ENCODE results near the gene OSBPL8. TPM values are rescaled to one million over a fixed set of nuclear protein-coding genes. Genes with fewer than 3 reads are reported as not detected.
A peak's percentile ranks its signal among the peaks of the same experiment; 100 is the strongest.

OSBPL8 gene
- total and polyA plus RNA-seq, 2 donors (not counting 1 experiment from before 2014, with no cell fraction given) = 89.6 to 240 TPM

DNA sequence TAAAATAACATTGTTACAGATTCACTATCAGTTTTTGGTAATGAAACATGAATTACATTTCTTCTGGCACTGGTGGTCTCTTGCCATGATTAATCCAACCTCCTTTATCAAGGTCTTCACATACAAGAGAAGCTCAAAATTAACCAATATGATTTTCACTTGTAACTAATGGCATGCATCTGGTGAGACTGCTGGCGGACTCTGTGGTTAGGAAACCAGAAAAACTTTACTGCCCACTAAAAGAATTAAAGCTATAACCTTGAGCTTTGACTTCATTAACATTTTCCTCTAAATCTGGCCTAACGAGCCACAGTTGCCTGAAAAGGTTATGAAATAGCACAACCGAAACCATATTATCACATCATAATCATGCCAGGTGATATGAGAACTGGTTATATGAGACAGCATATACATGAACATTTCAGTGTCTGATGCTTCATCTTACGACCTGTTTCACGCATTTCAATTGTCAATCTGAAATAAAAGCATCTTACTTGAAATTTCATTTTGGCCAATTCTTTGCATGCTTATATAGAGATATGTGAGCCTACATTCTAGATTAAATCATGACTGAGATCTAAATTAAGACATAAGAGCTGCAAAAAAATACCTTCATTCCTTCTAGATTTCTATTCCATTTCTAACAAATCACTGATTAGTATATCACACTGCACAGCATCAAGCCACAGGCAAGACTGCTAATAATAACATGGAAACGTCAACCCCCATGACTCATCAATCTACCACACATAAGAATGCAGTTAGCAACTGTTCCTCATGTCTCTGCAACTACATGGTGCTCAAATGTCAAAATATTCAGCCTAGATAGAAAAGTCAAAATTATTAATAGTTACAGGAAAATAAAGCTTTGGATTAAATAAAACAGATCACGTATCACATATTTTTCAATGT is 89.3 kb downstream of the OSBPL8 start:
- Histone ChIP-seq H3K79me2 (ENCODE audit: control insufficient read depth, insufficient read depth, low read length) (peaks cover 12% of the 10 kb centered on the region), H3K4me3 (replicated peaks in 1 of 4; ENCODE audit: control extremely low read depth in 1 of 4, insufficient read depth in 1 of 4, low read depth in 3 of 4, low read length in 4 of 4) (no peak overlapping the region)

DNA sequence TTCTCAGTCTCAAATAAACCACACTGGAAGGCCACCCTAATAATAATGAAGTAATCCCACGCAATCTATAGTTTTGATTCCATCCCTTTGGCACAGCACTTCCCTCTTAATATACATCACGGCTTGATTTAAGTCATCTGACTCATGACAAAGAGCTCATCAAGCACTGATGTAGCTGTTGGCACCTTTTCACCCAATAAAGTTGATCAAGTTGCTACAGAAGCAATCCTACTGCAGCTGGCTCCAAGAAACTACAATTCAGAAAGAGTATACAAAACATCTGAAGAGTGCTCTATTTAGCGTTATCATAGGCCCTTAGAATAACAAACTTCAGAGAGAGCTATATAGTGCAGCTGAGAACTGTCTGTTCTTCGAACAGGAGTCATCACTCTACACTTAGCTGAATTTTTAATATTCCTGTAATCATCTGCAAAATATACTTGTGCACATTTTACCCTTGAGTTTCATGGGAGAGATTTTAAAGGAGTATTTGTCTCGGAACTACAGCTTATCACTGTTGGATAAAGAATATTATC is 94.9 kb downstream of the OSBPL8 start:
- H3K4me1 ChIP-seq (ENCODE audit: control insufficient read depth, extremely low read depth, insufficient read depth, low read length) = peaks cover 3% of the 10 kb centered on the region
- no peak overlapping the region for H3K4me2 ChIP-seq (ENCODE audit: extremely low read depth, insufficient read depth, low read length)
- H3K9me3 ChIP-seq (ENCODE audit: control insufficient read depth, insufficient read depth, low read depth, low read length) = no peaks in the 10 kb centered on the region
- H2AFZ ChIP-seq (ENCODE audit: low read length) = no peak overlapping the region
- no peak overlapping the region for H3K27ac ChIP-seq (ENCODE audit: insufficient read depth, low read length)
- peaks cover 8% of the 10 kb centered on the region for H3K79me2 ChIP-seq (ENCODE audit: control insufficient read depth, insufficient read depth, low read length)
- H3K4me3 ChIP-seq (replicated peaks in 1 of 4; ENCODE audit: control extremely low read depth in 1 of 4, insufficient read depth in 1 of 4, low read depth in 3 of 4, low read length in 4 of 4) = no peak overlapping the region
- no peaks in the 10 kb centered on the region for H3K36me3 ChIP-seq (ENCODE audit: control insufficient read depth, insufficient read depth, low read length)
- no peak overlapping the region for H3K9ac ChIP-seq (ENCODE audit: insufficient read depth, low read length)
- no peaks in the 10 kb centered on the region for H3K27me3 ChIP-seq (ENCODE audit: control insufficient read depth, insufficient read depth, low read length)
- peak in 1 of 2 donors; percentile 85 for DNase-seq (ENCODE audit: low read depth in 2 of 2)
- no peak for TF ChIP-seq EZH2 (IDR thresholded peaks at IDR 0.05; ENCODE audit: low read length, missing control alignments)
- TF ChIP-seq, protein P1, sequence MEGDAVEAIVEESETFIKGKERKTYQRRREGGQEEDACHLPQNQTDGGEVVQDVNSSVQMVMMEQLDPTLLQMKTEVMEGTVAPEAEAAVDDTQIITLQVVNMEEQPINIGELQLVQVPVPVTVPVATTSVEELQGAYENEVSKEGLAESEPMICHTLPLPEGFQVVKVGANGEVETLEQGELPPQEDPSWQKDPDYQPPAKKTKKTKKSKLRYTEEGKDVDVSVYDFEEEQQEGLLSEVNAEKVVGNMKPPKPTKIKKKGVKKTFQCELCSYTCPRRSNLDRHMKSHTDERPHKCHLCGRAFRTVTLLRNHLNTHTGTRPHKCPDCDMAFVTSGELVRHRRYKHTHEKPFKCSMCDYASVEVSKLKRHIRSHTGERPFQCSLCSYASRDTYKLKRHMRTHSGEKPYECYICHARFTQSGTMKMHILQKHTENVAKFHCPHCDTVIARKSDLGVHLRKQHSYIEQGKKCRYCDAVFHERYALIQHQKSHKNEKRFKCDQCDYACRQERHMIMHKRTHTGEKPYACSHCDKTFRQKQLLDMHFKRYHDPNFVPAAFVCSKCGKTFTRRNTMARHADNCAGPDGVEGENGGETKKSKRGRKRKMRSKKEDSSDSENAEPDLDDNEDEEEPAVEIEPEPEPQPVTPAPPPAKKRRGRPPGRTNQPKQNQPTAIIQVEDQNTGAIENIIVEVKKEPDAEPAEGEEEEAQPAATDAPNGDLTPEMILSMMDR (conservative IDR thresholded peaks at IDR 0.05 in 1 of 2, IDR thresholded peaks at IDR 0.05 in 1 of 2; ENCODE audit: low read depth in 1 of 2, low read length in 2 of 2) = no peak
- H4K20me1 ChIP-seq (ENCODE audit: control insufficient read depth, extremely low read depth, insufficient read depth, low read length) = no peaks in the 10 kb centered on the region

More for the DNA sequence above, 89.3 kb downstream of the OSBPL8 start:
- Histone ChIP-seq H3K4me1 (ENCODE audit: control insufficient read depth, extremely low read depth, insufficient read depth, low read length) (peaks cover 9% of the 10 kb centered on the region), H2AFZ (ENCODE audit: low read length) (no peak overlapping the region), H3K4me2 (ENCODE audit: extremely low read depth, insufficient read depth, low read length) (peak overlapping the region; percentile 56), H3K9ac (ENCODE audit: insufficient read depth, low read length) (no peak overlapping the region), H3K27ac (ENCODE audit: insufficient read depth, low read length) (no peak overlapping the region), H4K20me1 (ENCODE audit: control insufficient read depth, extremely low read depth, insufficient read depth, low read length) (no peaks in the 10 kb centered on the region), H3K36me3 (ENCODE audit: control insufficient read depth, insufficient read depth, low read length) (no peaks in the 10 kb centered on the region), H3K27me3 (ENCODE audit: control insufficient read depth, insufficient read depth, low read length) (no peaks in the 10 kb centered on the region), H3K9me3 (ENCODE audit: control insufficient read depth, insufficient read depth, low read depth, low read length) (no peaks in the 10 kb centered on the region)
- DNase-seq (ENCODE audit: low read depth in 2 of 2) = peak; percentile 87 to 97
- TF ChIP-seq EZH2 (IDR thresholded peaks at IDR 0.05; ENCODE audit: low read length, missing control alignments) = no peak
- TF ChIP-seq, protein P1 (conservative IDR thresholded peaks at IDR 0.05 in 1 of 2, IDR thresholded peaks at IDR 0.05 in 1 of 2; ENCODE audit: low read depth in 1 of 2, low read length in 2 of 2) = no peak

DNA sequence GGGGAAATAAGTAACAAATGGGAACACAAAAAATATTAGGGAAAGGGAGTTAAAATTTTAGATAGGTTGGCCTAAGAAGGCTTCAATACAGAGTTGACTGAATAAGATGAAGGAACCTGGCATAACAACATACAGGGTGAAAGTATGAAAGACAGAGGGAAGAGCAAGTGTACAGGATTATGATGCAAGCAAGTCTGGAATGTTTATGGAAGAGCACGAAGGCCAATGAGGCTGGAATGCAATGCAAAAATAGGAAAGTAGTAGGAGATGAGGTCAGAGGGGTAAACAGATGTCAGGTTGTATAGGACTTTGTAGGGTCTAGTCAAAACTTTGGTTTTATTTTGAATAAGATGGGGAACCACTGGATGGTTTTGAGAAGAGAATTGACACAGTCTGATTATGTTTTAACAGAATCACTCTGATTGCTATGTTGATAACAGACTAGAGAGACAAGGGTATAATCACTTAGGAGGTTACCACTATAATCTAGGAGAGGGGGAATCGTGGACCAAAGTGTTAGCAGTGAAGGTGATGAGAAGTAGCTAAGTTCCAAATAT is 96.8 kb downstream of the OSBPL8 start:
- Histone ChIP-seq H4K20me1 (ENCODE audit: control insufficient read depth, extremely low read depth, insufficient read depth, low read length) (no peaks in the 10 kb centered on the region), H3K4me2 (ENCODE audit: extremely low read depth, insufficient read depth, low read length) (no peak overlapping the region), H2AFZ (ENCODE audit: low read length) (no peak overlapping the region), H3K9me3 (ENCODE audit: control insufficient read depth, insufficient read depth, low read depth, low read length) (no peaks in the 10 kb centered on the region), H3K9ac (ENCODE audit: insufficient read depth, low read length) (no peak overlapping the region), H3K4me1 (ENCODE audit: control insufficient read depth, extremely low read depth, insufficient read depth, low read length) (peaks cover 3% of the 10 kb centered on the region), H3K27ac (ENCODE audit: insufficient read depth, low read length) (no peak overlapping the region), H3K4me3 (replicated peaks in 1 of 4; ENCODE audit: control extremely low read depth in 1 of 4, insufficient read depth in 1 of 4, low read depth in 3 of 4, low read length in 4 of 4) (no peak overlapping the region), H3K36me3 (ENCODE audit: control insufficient read depth, insufficient read depth, low read length) (no peaks in the 10 kb centered on the region), H3K27me3 (ENCODE audit: control insufficient read depth, insufficient read depth, low read length) (no peaks in the 10 kb centered on the region), H3K79me2 (ENCODE audit: control insufficient read depth, insufficient read depth, low read length) (peaks cover 2% of the 10 kb centered on the region)
- peak; percentile 24 to 42 for DNase-seq (ENCODE audit: low read depth in 2 of 2)
- TF ChIP-seq EZH2 (IDR thresholded peaks at IDR 0.05; ENCODE audit: low read length, missing control alignments) = no peak
- TF ChIP-seq, protein P1 (conservative IDR thresholded peaks at IDR 0.05 in 1 of 2, IDR thresholded peaks at IDR 0.05 in 1 of 2; ENCODE audit: low read depth in 1 of 2, low read length in 2 of 2) = no peak
